Stimulated activated CD4-positive, alpha-beta T cell treated with anti-CD3 and anti-CD28 coated beads, Interleukin-12 subunit alpha, Interleukin-12 subunit beta, amount 100 ng/mL, for 24 hours (primary cell): Measurements from ENCODE around the gene NEK9.
"Not testable (repeated sequence)": the region's sequence is repeated elsewhere in the genome, so short reads cannot be mapped to it uniquely, and the experiment has no call there.

Experiments
- DNase-seq, 2 experiments: peaks; one replicate each; pipeline ENCODE4 v3.0.0-alpha.2; 2020; ENCODE audit warnings: low read depth in 2 of 2

NEK9 gene

DNA sequence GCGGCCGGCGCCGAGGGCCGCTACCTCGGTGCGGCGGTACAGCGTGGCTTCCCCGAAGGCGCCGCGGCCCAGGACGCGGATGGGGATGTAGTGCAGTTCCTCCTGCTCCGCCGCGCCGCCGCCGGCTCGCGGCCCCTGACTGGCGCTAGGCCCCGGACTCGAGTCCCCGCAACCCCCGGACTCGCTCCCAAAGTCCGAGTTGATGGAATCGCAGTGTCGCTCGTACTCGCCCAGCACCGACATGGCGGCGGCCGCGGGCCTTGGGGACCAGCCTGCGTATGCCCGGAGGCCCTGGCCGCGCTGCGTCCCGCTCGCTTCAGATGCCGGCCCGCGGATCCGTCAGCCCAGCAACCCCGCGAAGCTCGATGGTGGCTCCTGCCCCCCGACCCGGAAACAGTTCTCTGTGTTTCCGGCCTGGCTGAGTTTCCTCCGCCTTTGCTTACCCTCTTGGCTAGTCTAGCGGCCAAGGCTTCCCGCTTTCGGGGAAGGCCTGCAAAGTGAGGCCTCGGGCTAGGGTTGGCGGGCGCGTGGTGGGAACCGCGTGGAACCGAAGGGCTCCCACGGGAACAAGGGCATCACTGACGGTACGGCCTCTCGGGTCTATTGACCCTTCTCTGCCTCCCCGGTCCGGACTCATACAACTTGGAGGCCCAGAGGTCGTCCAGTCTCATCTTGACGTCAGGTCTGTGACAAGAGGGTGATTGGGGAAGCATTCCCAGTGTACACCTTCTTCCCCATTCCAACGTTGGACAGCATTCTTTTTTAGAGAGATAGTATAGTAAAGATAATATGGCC lies at the start of gene NEK9:
Gene NEK9, minus strand, starts transcription at position 370 of the 795 bp plus-strand sequence. Its CDS starts 127 bp downstream, at position 243.
- DNase-seq, result peak; percentile 79 to 89

DNA sequence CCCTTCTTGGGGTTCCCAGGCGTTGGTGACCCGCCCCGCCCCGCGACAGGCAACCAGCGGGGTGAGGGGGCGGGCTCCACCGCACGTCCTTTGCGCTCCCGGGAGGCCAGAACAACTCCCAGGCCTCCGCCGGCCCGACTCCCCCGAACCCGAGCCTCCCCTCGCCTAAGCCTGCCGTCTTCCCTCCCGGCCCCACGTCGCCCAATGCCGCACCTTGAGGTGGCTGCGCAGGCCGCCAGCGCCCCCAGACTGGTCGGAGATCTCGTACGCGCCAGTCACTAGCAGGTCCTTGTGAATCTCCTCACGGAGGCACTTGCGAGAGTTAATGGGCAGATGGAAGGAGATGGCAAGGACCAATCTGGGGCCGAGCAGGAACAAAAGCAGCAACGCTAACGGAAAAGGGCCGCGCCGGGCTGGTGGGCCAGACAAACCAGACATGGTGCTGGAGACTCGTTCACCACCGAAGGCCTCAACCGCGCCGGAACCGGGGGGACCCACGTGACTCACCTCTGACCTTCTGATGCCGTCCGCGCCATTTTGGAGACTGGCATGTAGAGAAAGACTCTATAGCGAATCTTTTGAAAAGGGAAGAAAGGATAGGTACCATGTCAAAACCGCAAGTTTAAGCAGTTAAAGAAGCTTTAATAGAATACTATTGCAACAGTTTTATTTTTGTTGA lies 49.4 kb upstream of the NEK9 start, which contains the start of gene TMED10:
Gene TMED10, minus strand, starts transcription at position 471 of the 679 bp plus-strand sequence. Its CDS starts 33 bp downstream, at position 438.
- DNase-seq, result peak; percentile 80 to 84

DNA sequence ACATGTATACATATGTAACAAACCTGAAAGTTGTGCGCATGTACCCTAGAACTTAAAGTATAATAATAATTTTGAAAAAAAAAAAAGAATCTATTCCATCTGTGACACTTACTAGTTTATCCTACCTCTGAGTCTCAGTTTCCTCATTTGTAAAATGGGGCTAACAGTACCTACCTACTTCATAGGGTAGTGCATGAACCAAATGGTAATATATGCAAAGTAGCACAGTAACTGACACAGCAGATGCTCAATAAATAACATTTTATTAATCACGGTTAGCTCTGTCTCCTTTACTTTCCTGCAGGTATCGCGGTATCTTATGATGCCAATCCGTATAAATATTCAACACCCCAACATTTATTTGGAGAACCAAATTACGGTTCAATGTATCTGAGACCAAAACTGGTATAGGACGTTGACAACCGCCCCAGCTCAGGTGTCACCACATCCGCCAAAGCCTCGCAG lies 48.9 kb upstream of the NEK9 start:
- no peak for DNase-seq

DNA sequence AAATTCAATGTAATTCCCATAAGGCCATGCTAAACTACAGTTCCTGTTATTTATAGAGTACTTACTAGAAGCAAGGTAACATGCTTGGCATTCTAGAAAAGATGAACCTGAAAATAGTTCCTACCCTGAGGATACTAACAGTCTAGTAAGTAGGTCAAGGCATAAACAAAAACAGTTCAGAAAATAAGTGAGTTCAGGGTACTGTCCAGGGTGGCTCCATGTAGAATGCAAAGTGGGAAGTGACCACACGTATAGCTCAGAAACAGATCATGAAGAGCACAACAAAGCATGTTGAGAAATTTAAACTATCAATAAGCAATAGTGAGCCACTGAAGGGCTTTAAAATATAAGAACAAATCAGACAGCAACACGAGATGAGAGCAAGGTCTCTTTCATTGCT lies 47.2 kb upstream of the NEK9 start:
- DNase-seq, result no peak

DNA sequence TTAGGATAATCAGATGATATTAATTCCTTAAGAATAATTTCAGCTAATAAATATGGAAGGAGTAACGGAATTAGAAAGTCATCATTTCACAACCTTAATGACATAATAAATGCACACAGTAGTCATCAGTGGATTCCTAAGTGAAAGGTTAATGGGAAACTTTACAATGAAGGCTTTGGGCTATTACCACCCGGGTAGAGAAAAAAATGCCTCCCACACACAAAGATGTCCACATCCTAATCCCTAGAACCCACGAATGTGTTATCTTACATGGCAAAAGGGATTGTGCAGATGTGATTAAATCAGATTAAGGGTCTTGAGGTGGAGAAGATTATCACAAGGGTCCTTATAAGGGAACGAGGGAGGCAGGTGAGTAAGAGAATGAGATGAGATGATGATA lies 43.9 kb upstream of the NEK9 start:
- no peak for DNase-seq

DNA sequence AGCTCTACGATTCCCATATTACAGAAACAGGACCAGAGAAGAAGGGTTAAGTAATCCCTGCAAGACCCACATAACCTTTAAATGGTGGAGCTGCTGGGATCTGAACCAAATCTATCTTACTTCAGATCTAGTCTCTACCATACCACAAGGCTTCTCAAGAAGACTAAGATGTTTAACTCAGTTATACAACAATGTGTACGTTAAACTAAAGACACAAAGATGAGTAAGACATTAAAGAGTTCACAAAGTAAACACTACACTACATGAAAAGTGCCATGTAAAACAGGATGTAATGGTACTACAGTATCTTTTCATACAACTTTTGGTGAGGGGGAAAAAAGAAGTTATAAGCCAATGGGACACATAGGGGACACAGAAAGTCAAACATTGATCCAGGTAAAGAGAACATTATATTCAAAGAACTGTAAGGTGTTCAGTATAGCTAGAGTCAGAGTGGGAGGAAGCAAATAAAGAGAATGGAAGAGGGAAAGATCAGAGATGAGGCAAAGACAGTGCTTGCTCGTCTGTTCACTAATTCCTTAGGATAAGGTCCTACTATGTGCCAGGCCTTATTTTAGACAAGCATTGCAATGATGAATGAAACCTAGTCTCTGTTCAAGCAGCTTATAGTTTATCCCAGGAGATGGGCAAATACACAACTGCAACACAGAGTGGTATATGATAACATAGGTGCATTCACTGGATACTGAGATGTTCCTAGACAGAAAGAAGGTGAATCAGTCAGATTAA lies 41.9 kb upstream of the NEK9 start:
- no peak for DNase-seq

DNA sequence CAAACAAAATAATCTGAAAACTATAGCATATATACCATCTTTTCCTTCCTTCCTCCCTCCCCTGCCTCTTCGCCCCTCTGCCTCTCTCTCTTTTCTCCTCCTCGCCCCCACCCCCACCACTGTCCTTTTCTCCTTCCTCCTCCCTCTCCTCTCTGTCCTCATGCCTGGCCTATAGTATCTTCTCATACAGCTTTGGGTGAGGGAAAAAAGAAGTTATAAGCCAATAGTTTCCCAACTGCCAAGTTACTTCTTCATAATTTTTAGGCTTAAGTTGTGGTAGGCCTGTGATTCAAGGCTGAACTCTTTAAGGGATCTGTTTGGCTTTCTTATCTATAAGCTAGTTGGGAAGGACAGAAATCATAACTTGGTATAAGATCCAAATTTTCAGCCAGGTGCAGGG lies 40.5 kb upstream of the NEK9 start:
- DNase-seq, result no peak

DNA sequence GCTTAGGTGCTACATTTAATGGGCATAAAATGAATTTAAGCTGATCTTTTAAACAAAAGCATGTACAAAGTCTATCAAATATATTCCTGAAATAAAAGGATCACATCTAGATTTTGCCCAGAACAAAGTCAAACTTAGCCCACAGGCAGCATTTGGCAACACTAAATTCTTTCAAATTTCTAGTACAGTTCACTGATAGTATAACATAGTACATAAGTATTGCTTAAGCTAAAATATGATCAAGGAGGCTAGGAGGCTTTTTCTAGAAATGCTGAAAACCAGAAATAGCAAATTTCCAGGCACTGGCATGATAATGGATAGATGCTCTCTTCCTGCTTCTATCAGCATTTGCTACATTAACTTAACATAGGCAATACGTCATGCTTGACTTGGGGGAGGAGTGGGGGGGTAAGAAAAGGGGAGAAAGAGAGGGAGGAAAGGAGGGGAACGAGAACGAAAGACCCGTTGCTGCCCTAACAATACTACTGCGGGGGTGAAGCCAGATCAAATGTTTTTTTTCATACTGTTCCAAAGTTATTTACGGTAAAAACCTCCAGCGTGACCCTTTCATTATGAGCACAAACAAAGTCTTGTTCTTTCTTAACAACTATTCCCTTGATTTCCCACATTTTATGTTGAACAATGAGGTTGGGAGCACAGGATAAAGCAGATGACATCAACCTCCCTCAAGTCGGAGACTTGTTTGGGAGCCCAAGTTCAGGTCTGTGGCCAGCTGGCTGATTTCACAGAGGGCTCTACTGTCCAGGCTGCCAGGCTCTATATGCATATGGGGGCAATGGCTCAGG lies 38.9 kb upstream of the NEK9 start:
- DNase-seq, result no peak

DNA sequence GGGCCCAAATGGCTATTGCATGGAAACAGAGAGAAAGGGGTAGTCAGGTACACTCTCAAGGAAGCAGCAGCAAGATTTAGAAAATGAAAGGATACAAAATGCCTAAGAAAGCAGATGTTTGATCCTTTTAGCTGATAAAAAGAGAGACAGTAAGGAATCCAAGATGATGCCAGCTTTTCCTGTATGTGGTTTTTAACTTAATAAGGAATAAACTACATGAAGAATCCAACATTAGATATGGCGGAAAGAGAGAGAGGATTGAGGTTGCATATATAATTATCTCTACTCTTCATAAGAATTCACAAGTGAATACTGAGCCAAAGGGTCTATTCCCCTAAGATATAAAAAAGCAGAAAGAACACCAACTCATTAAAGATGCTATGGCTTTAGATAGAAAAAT lies 38.0 kb upstream of the NEK9 start:
- DNase-seq, result no peak

DNA sequence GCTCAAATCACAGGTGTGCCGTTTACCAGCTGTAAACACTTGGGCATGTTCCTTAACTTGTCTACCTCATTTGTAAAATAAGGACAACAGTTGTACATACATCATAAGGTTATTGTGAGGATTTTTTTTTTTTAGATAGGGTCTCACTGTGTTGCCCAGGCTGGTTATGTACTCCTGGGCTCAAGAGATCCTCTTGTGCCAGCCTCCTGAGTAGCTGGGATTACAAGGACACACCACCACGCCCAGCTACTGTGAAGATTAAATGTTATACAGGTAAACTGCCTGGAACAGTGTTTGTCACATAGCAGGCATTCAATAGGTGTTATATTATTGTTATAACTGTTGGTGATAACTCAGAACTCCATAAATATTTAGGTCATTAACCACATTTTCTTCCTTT lies 36.8 kb upstream of the NEK9 start:
- no peak for DNase-seq

DNA sequence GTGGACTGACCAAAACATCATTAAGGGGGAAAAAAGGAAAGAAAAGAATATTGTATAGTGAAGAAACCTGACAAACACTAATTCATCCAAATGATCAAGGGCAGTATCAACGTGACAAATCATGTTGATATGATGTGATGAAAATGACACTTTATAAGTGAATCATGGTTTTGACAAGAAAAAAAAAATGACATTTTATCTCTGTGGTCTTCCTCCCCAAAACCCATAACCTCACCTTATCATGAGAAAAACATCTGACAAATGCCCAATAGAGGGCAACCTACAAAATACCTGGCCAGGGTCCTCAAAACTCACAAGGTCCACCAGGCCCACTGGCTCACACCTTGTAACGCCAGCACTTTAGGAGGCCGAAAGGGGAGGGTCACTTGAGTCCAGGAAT lies 35.8 kb upstream of the NEK9 start:
- DNase-seq, result no peak

DNA sequence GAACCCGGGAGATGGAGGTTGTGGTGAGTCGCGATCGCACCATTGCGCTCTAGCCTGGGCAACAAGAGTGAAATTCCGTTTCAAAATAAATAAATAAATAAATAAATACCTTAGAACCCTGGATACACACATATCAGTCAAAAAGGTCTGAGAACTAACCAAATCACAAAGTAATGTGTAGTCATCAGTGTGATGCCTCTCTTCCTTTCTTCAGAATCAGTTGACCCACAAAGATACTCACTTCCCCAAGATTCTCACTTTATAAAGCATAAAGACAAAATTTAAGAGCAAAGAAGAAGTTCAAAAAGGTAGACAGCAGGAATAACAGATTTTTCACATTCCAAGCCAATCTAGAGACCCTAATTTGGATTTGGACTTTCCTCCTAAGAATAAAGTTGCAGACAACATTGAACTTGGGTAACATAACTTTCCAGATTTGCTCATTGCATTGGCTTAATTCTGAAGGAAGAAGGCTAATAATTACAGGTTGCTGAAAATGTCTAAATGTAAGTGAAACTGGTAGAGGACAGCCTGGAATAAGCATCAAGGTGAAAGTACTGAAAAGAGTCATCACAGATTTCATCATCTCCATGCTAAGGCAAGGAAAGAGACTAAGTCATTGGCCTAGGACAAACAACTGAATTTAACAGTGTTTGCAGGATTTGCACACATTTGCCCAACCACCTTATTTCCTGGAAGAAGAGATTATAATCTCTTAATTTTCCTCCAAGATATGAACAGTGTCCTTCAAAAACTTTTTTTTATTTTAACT lies 32.2 kb upstream of the NEK9 start:
- DNase-seq, result no peak

DNA sequence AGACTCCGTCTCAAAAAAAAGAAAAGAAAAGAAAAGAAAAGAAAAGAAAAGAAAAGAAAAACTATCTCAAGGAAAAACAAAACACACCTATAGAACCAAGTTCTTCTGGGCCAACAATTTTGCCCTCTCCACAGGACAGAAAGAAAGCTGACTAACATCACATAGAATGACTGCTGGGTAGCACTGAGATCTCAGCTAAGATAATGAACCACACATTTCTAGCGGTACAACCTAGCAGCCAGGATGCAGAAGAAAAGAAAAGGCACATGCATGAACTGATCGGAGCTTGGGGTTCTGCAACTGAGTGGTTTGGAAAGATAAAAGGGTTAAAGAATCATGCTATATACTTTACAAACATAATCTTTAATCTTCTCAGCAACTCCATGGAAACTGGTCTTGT lies 30.1 kb upstream of the NEK9 start:
- no peak for DNase-seq

DNA sequence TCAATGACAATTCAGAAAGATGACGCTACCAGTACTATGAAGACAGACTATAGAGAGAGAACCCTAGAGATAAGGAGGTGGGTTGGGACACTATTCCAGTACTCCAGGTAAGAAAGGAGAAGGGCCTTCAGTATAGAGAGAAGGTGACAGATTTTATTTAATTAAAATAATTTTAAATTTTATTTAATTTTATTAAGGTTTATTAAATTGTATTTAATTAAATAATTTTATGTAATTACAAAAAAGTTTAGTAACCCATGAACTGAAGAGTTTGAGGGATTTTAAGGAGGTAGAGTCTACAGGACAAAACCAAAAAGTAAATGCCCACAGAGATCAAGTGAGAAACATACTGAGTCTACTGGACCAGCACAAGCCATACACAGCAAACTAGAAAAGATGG lies 29.3 kb upstream of the NEK9 start:
- no peak for DNase-seq

DNA sequence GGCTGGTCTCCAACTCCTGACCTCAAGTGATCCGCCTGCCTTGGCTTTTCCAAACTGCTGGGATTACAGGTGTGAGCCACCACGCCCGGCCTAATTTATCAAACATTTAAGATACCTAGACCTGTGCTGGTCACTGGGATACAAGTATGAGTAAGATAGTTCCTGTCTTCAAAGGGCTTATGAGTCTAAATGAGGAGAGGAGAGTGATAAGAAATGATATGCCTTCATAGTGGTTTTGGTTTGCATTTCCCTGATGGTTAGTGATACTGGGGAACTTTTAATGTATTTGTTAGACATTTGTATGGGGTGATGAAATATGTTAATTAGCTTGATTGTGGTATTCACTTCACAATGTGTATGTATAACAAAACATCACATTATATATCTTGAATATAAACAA lies 28.3 kb upstream of the NEK9 start:
- DNase-seq, result no peak

DNA sequence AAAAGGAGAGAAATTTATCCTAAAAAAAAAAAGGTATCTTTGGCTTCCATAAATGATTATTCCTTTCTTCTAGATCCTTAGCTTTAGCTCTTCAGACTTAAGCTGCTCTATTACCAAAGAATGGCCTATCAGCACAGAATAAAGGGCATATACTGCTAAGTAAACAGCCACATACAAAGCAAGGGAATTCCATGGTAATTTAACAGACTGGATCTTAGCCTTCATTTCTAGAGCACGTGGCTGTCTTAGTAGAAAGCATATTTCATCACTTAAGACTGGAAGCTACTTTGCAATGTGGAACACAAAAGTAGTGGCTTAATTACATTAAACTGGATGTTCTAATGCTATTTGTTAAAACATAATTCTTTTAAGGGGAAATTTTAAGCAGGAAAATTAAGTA lies 26.4 kb upstream of the NEK9 start:
- DNase-seq, result no peak

DNA sequence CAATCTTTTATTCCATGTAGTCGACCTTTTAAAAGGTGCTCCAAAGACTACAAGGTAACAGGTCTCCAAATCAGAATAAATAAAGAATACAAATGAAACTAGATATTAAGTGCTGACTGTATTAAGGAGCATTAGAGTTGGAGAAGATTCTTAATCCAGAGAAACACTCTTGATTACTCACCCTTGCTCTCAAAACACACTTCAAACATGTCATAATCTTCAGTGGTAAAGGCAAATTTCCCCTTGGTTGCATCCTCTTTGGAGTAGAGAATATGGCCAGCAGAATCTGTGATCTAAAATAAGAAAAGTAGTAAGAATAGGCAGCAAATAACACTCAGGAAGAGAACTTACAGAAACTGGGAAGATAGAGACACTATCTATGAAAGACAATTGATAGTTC lies 25.0 kb upstream of the NEK9 start:
- DNase-seq, result no peak

DNA sequence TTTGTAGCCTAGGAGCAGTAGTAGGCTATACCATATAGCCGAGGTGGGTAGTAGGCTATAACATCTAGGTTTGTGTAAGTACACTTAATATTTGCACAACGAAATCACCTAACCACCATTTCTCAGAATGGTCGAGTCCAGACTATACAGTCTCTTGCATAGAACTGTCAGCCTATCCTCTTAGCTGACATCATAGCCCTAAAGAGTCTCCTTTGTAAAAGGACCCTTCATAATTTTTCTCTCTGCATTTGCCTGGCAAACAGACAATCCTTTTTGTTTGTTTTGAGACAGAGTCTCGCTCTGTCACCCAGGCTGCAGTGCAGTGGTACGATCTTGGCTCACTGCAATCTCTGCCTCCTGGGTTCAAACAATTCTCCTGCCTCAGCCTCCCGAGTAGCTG lies 23.8 kb upstream of the NEK9 start:
- DNase-seq, result not testable (repeated sequence)

DNA sequence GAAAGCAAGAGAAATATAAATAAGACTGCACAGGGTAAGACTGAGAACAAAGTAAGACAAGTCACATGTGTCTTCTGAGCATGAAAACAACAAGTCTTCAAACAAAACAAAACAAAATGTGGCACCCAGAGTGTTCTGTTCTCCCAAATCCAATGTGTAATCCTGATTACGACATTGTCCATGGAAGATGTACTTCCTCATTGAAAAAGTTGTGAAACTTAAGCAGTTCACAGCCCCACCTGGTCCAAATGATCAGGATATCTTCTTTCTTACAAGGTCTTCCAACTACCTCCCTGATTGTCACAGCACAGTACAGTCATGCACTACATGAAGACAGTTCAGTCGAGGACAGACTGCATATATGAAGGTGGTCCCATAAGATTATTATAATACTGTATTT lies 23.3 kb upstream of the NEK9 start:
- no peak for DNase-seq

DNA sequence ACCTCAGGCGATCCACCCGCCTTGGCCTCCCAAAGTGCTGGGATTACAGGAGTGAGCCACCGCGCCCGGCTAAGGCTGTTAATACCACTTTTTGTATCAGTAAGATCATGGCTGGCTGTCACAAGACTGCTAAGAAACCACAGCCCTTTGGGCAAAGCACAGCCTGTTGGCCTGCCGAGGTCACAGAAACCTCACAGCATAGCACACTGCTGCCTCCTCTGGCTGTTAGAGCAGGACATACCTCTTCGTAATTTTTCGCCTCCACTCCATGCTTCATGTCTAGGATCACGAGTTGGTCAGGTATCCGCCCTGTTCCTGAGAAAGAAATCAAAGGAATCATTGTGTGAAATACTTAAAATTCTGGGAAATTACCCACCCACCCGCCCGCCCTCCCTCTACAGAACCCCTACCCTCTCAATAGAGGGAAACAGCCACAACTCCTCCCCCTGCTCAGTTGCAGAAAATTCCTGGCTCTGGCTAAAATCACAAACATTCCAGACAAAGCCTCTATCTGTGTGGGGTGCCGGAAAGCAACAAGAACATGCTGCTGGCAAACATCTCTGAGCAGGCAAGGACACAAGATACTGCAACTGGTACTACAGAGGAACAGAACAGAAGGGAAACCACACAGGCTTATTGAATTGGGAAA lies 20.7 kb upstream of the NEK9 start:
- DNase-seq, result no peak
